Stomach smooth muscle (tissue), 2 donors: Measurements from ENCODE around the gene DYNLRB1.

Source experiments
- H3K27ac ChIP-seq: one replicate; pipeline ENCODE4 v1.7.0; 2013; ENCODE audit warnings: mild to moderate bottlenecking, low read length, inconsistent platforms
- H3K27me3 ChIP-seq, 2 donors: one replicate each; pipeline ENCODE4 v1.7.0; 2013; ENCODE audit warnings: low read length in 2 of 2; ENCODE audit not compliant: insufficient read depth in 2 of 2, control insufficient read depth in 1 of 2
- H3K36me3 ChIP-seq, 2 donors: one replicate each; pipeline ENCODE4 v1.7.0; 2013; ENCODE audit warnings: low read length in 2 of 2; ENCODE audit not compliant: control insufficient read depth in 2 of 2, insufficient read depth in 2 of 2
- H3K4me1 ChIP-seq: one replicate; pipeline ENCODE4 v1.7.0; 2013; ENCODE audit warnings: low read length; ENCODE audit not compliant: control insufficient read depth, insufficient read depth
- H3K4me3 ChIP-seq, 2 donors: one replicate each; pipeline ENCODE4 v1.7.0; 2013; ENCODE audit warnings: low read length in 2 of 2
- H3K9ac ChIP-seq, 2 donors: one replicate each; pipeline ENCODE4 v1.7.0; 2013; ENCODE audit warnings: low read length in 2 of 2, mild to moderate bottlenecking in 1 of 2
- H3K9me3 ChIP-seq, 2 donors: one replicate each; pipeline ENCODE4 v1.7.0; 2013; ENCODE audit warnings: low read length in 2 of 2; ENCODE audit not compliant: control insufficient read depth in 2 of 2
- donor health status: healthy.
- donor health status: Pancreatic carcinoma.

Gene DYNLRB1

DNA sequence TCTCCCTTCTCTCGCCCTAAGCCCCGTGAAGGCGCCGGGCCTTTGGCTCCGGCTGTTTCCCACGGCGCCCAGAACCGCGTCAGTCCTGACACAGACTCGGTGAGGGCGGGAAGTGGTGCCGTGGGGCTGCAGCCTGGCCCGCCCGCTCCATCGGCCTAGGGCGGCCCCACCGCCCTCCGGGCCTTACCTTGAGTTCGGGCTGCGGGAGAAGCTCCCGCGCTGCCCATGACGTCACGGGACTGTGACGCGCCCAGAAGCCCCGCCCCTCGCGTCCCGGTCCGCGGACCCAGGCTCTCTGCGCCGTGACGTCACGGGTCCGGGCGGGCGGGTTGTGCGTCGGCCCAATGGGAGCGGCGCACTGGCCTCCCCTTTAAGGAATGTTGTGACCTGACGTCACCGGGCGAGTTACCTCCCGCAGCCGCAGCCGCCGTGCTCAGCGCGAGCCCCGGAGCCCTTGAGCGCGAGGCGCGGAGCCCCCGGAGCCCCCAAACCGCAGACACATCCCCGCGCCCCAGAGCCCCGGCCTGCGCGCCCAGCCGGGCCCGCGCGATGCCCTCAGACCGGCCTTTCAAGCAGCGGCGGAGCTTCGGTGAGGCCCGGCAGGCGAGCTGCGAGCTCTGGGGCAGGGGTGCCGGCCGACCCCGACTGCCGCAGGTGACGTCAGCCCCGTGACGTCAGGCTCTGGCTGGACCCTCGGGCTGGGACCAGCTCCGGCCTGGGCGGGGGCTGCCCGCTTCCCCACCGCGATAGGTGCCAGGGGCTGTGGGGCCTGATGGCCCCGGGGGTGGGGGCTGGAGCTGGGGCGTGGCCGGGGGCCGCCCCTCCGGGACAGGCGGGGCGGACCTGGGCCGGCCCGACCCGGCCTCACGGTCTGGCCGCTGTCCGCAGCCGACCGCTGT, 42.3 kb downstream of the DYNLRB1 start, which contains the start of gene MAP1LC3A:
TSS of gene MAP1LC3A (plus strand) at position 399 of the 899 bp plus-strand sequence. CDS start at position 550, 151 bp downstream.
- Histone ChIP-seq H3K4me1 (peaks cover 17% of the 10 kb centered on the region), H3K9ac (peak within 1 kb of the TSS; percentile 96), H3K9me3 (no peaks in the 10 kb centered on the region), H3K27me3 (no peaks in the 10 kb centered on the region), H3K27ac (peak within 1 kb of the TSS; percentile 94), H3K36me3 (no peaks in the 10 kb centered on the region), H3K4me3 (peak within 1 kb of the TSS; percentile 88 to 89)

DNA sequence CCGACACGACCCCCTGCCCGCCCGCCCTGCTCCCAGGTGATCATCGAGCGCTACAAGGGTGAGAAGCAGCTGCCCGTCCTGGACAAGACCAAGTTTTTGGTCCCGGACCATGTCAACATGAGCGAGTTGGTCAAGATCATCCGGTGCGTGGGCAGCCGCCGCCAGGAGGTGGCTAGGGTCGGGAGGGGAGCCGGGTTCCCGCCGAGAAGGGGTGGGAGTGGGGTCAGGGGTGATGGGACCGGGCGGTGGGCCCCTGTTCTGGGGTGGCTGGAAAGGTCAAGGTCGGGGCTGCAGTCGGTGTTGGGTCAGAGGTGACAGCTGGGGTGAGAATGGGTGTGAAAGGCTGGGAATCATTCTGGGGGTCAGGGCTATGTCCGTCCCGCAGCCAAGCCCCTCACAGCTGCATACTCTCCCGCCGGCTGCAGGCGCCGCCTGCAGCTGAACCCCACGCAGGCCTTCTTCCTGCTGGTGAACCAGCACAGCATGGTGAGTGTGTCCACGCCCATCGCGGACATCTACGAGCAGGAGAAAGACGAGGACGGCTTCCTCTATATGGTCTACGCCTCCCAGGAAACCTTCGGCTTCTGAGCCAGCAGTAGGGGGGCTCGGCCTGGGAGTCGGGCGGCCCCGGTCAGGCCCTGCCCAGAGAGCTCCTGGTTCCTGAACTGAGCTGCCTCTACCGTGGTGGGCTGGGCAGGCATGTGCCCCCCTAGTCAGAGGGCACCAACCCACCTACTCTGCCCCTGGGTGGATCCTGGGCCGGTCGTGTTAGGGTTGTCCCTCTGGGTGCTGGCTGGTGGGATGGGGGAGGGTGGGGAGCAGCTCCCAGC, 43.3 kb downstream of the DYNLRB1 start:
- H3K27me3 ChIP-seq: no peaks in the 10 kb centered on the region
- peak overlapping the region; percentile 94 for H3K27ac ChIP-seq
- H3K36me3 ChIP-seq: no peaks in the 10 kb centered on the region
- peak overlapping the region in 1 of 2 donors; percentile 28 for H3K9ac ChIP-seq
- H3K4me3 ChIP-seq: peak overlapping the region; percentile 36 to 89
- H3K4me1 ChIP-seq: peaks cover 13% of the 10 kb centered on the region
- H3K9me3 ChIP-seq: no peaks in the 10 kb centered on the region

DNA sequence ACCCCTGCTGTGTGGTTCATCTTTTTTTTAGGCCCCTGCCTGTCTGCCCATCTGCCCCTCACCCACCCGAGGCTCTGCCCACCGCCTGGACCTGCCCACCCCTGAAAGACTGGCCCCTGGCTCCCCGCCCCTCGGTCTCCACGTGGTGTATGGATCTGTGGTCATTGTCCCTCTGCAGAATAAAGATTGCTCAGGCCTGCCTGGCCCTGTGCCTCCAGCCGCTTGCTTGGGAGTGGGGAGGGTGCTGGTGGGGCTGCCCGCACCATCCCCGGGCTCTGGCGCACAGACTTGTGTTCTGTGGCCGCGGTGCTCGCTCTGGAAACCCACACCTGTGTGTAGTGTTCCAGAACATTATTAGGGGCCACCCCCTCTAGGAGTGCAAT, 43.9 kb downstream of the DYNLRB1 start:
- peak overlapping the region; percentile 94 for H3K27ac ChIP-seq
- H3K9ac ChIP-seq: no peak overlapping the region
- no peaks in the 10 kb centered on the region for H3K27me3 ChIP-seq
- H3K4me3 ChIP-seq: no peak overlapping the region
- peaks cover 13% of the 10 kb centered on the region for H3K4me1 ChIP-seq
- H3K9me3 ChIP-seq: no peaks in the 10 kb centered on the region
- no peaks in the 10 kb centered on the region for H3K36me3 ChIP-seq

DNA sequence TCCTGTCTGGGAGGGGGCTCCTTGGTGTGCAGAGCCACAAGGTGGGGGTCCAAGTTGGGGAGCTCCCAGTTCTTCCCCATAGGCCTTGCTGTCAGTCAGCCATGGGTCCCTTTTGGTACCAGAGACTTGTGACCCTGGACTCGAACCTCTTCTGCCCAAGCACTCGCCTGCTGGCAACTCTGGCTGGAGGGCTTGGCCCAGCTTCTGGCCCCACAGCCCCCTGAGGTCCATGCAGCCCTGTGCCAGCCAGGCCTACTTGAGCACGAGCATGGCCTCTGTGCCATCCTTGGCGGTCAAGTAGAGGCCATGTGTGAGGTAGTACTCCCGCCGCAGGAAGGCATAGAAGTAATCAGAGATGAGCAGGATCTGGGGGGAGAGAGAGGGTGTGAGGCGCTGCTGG, 44.4 kb downstream of the DYNLRB1 start:
- Histone ChIP-seq H3K27ac (no peak overlapping the region), H3K4me3 (no peak overlapping the region), H3K27me3 (no peaks in the 10 kb centered on the region), H3K4me1 (peaks cover 13% of the 10 kb centered on the region), H3K9ac (no peak overlapping the region), H3K9me3 (no peaks in the 10 kb centered on the region), H3K36me3 (no peaks in the 10 kb centered on the region)

DNA sequence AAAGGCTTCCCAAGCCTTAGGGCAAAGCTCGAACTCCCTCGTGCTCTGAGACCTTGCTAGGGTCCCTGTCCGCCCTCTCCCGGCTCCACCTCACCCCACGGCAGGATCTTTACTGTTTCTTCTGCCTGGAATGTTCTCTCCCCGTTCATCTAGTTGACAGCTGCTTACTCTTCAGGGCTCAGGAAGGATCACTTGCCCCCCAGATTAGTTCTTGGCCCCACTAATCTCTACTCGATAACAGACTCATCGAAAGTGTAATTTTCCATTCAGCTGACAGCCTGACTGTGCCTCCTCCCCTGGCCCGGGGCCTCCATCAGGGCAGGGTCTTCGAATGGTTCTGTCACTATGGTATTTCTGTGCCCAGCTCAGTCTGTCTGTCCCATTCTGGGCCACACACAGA, 45.4 kb downstream of the DYNLRB1 start:
- Histone ChIP-seq H3K9me3 (no peaks in the 10 kb centered on the region), H3K4me3 (no peak overlapping the region), H3K27ac (no peak overlapping the region), H3K36me3 (peaks cover 0 to 2% of the 10 kb centered on the region in 2 donors), H3K9ac (no peak overlapping the region), H3K27me3 (no peaks in the 10 kb centered on the region), H3K4me1 (peaks cover 13% of the 10 kb centered on the region)

DNA sequence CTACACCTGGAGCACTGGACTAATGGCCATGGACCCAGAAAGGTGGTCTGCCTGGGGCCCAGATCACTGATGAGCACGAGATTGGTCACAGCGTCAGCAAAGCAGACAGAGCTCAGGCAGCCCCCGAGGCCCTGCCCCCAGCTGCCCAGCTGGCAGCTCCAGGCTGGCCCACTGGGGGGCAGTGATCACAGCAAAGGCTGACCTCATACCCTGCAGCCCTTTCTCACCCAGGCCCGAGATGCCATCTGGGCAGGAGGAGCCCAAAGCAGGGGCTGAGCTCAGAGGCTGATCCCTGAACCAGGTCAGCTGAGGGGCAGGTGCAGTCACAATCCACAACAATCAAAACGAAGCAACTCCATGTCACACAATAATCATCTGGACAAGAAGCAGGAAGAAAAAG, 46.4 kb downstream of the DYNLRB1 start:
- Histone ChIP-seq H3K9ac (no peak overlapping the region), H3K27ac (no peak overlapping the region)

DNA sequence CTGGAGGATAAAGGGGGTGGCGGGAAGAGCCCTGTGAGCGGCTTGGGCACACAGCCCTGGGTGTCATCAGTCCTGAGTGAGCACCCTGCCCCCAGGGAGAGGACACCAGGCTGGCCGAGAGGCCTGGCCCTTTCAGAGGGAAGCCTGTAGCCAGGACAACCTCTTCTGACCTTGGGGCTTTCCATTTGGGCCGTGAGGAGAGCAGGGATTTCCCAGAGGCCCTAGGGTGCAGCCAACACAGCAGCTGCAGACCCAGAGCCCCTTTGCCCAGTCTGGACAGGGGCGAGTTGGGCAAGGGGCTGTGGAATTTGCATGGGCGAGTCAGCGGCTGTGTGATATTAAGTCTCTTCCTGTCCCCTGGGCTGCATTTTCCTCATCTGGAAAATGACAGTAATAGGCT, 48.6 kb downstream of the DYNLRB1 start:
- Histone ChIP-seq H3K4me1 (peaks cover under 1% of the 10 kb centered on the region), H3K4me3 (no peak overlapping the region), H3K27me3 (no peaks in the 10 kb centered on the region), H3K9me3 (no peaks in the 10 kb centered on the region), H3K36me3 (peaks cover 0 to 9% of the 10 kb centered on the region in 2 donors), H3K27ac (no peak overlapping the region), H3K9ac (no peak overlapping the region)

More for the DNA sequence above, 46.4 kb downstream of the DYNLRB1 start:
- Histone ChIP-seq H3K4me3 (no peak overlapping the region), H3K36me3 (peaks cover 0 to 3% of the 10 kb centered on the region in 2 donors), H3K27me3 (no peaks in the 10 kb centered on the region), H3K4me1 (peaks cover 12% of the 10 kb centered on the region), H3K9me3 (no peaks in the 10 kb centered on the region)

DNA sequence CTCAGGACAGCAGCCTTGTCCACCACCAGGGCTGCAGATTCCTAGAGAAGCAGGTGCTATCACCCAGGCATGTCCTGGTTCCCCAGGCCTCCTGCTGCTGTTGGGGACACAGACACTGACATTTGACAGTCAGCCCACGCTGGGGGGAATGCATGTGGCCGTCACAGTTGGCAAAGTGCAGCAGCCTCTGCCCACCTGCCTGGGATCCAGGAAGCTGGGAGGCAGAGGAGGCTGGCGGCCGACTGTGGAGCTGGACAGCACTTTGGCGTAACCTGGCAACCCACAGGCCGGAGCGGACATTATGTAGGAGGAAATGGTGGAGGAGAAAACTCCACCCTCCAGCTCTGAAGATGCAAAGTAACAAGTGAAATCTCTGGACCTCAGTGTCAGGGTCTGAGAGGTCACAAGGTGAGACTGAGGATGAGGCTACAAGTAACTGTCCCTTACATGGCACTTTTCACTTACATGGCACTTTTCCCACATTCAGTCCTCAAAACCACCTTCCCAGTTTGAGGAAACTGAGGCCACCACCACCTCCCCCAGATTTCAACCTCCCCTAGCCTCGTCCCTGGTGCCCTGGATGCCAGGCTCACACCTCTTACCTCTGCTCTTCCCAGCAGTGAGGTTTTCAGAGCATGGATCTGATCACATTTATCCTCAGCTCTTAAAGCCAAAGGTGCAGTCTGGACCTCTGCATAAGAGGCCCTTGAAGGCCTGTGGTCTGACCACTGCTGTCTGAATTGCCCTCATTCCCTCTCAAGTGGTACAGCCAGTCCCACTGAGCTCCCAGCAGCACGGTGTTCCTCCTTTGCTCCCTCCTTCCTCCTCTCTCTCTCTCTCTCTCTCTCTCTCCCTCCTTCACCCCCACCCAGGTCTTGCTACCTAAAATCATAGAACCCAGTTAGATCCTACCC, 51.0 kb downstream of the DYNLRB1 start:
- H3K27ac ChIP-seq: no peak overlapping the region
- H3K9ac ChIP-seq: no peak overlapping the region
- H3K36me3 ChIP-seq: peaks cover 3 to 14% of the 10 kb centered on the region in 2 donors
- no peak overlapping the region for H3K4me3 ChIP-seq
- H3K4me1 ChIP-seq: no peaks in the 10 kb centered on the region
- H3K9me3 ChIP-seq: no peaks in the 10 kb centered on the region
- no peaks in the 10 kb centered on the region for H3K27me3 ChIP-seq

DNA sequence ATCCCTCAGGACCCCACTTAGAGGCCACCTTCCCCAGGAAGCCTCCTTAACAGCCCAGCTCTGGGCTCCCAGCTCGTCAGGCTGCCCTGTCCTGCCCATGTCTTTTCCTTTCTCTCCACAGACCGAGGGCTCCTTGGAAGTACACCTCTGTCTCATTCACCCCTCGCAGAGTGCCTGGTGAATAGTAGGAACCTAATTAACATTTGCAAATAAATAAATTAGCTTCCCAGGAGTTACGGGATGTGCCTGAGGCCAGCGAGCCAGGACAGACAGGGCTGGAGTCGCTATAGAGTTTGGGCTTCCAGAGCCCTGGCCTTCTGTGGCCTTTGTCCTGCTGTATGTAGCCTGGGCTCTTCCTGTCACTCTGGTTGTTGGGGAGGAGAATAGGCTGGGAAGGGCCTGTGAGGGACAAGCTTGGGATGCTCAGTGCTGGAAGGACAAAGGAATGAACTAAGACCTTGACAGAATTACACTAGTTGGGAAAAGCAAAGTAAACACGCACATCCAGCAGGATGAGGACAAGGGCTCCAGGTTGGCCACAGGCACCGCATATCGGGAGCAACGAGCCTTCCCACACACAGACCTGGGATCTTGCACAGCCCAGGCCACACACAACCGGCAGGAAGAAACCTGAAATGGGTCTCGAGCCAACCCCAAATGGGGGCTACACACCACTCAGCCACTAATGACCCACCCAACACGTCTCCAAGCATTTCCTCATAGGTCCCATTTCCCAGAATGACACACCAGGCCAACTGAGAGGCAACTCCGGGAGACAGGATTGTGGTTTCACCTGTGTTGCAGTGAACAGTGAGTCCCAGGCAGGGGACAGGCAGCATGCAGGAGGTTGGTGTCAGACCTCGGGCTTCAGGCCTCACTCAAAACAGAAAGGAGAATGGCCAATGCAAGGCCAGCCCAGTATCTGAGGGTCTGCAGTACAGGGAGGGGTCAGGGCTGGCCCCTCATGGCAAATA, 52.0 kb downstream of the DYNLRB1 start:
- H3K4me3 ChIP-seq: no peak overlapping the region
- no peaks in the 10 kb centered on the region for H3K27me3 ChIP-seq
- H3K36me3 ChIP-seq: peaks cover 3 to 15% of the 10 kb centered on the region in 2 donors
- H3K4me1 ChIP-seq: no peaks in the 10 kb centered on the region
- no peak overlapping the region for H3K27ac ChIP-seq
- H3K9me3 ChIP-seq: no peaks in the 10 kb centered on the region
- H3K9ac ChIP-seq: no peak overlapping the region
